GM23338 (cell line): ENCODE data around the gene TSPEAR. TPM values are rescaled to one million over a fixed set of nuclear protein-coding genes. Genes with fewer than 3 reads are reported as not detected.

Experiments used
- ATAC-seq: fragments of 200-7000 bp; cut with Tn5 transposase; 3 replicates; pipeline ENCODE4 v1.9.1; 2020
- DNase-seq: peaks from one replicate; pipeline ENCODE4 v3.0.0-alpha.2; 2015; ENCODE audit warnings: low spot score
- H2AFZ ChIP-seq: fragments of 200-600 bp; sonication (generic); 2 replicates; pipeline ENCODE4 v1.8.0; 2016; ENCODE audit warnings: antibody characterized with exemption, mild to moderate bottlenecking, moderate library complexity
- H3F3A ChIP-seq: fragments of 200-600 bp; sonication (generic); replicated peaks from 2 replicates; pipeline ENCODE4 v1.8.0; 2017; ENCODE audit warnings: antibody characterized with exemption, mixed run types, low read depth
- H3K27ac ChIP-seq: fragments of 200-600 bp; sonication (generic); 2 replicates; pipeline ENCODE4 v1.6.1; 2016; ENCODE audit warnings: low read depth
- H3K27me3 ChIP-seq: fragments of 200-600 bp; sonication (generic); 2 replicates; pipeline ENCODE4 v1.8.0; 2016; ENCODE audit warnings: mild to moderate bottlenecking, mixed run types, moderate library complexity; ENCODE audit not compliant: insufficient read depth
- H3K36me3 ChIP-seq: fragments of 200-600 bp; sonication (generic); 2 replicates; pipeline ENCODE4 v1.8.0; 2016; ENCODE audit warnings: mild to moderate bottlenecking; ENCODE audit not compliant: insufficient read depth
- H3K4me1 ChIP-seq: fragments of 200-600 bp; sonication (generic); 2 replicates; pipeline ENCODE4 v1.8.0; 2016; ENCODE audit warnings: mild to moderate bottlenecking, moderate library complexity; ENCODE audit not compliant: insufficient read depth
- H3K4me2 ChIP-seq: fragments of 200-600 bp; sonication (generic); 2 replicates; pipeline ENCODE4 v1.7.1; 2017; ENCODE audit warnings: mixed run types
- H3K4me3 ChIP-seq: fragments of 200-600 bp; sonication (generic); 2 replicates; pipeline ENCODE4 v1.6.1; 2016; ENCODE audit warnings: mixed run types
- H3K79me2 ChIP-seq: fragments of 200-600 bp; sonication (generic); replicated peaks from 2 replicates; pipeline ENCODE4 v1.8.0; 2017; ENCODE audit warnings: mild to moderate bottlenecking; ENCODE audit not compliant: insufficient read depth
- H3K9me2 ChIP-seq: fragments of 200-600 bp; sonication (generic); 2 replicates; pipeline ENCODE4 v1.8.0; 2017; ENCODE audit not compliant: insufficient read depth
- H4K20me1 ChIP-seq: fragments of 200-600 bp; sonication (generic); replicated peaks from 2 replicates; pipeline ENCODE4 v1.8.0; 2017; ENCODE audit warnings: mild to moderate bottlenecking; ENCODE audit not compliant: insufficient read depth
- H3K27ac Mint-ChIP-seq: 2 replicates; pipeline ENCODE4 v1.8.0; 2020; ENCODE audit warnings: inconsistent platforms, mild to moderate bottlenecking, moderate library complexity, mixed read lengths
- H3K27me3 Mint-ChIP-seq: 3 replicates; pipeline ENCODE4 v1.8.0; 2022; ENCODE audit warnings: low read depth, mild to moderate bottlenecking, moderate library complexity, mixed read lengths, inconsistent platforms; ENCODE audit not compliant: insufficient read depth, poor library complexity
- H3K36me3 Mint-ChIP-seq: 3 replicates; pipeline ENCODE4 v1.8.0; 2021; ENCODE audit warnings: low read depth, mild to moderate bottlenecking, inconsistent platforms, moderate library complexity, mixed read lengths
- H3K4me1 Mint-ChIP-seq: 3 replicates; pipeline ENCODE4 v1.8.0; 2020; ENCODE audit warnings: mild to moderate bottlenecking, inconsistent platforms, mixed read lengths
- H3K4me3 Mint-ChIP-seq: 3 replicates; pipeline ENCODE4 v1.8.0; 2021; ENCODE audit warnings: moderate library complexity, mild to moderate bottlenecking, inconsistent platforms, mixed read lengths
- H3K9me3 Mint-ChIP-seq: 3 replicates; pipeline ENCODE4 v1.8.0; 2020; ENCODE audit warnings: moderate library complexity, mild to moderate bottlenecking, inconsistent platforms, mixed read lengths
- CREB1 ChIP-seq: fragments of 250-450 bp; sonication (Bioruptor Pico); IDR thresholded peaks from 2 replicates; pipeline ENCODE4 v1.5.0; 2020; ENCODE audit warnings: low read depth, mild to moderate bottlenecking, moderate library complexity
- CTCF ChIP-seq, 2 experiments: fragments of 200-600 bp in 1 of 2; sonication (generic) in 1 of 2; conservative IDR thresholded peaks; 2 replicates each; pipeline versions ENCODE4 v1.5.1 to v1.6.1; 2016 to 2017; ENCODE audit warnings: antibody characterized with exemption in 2 of 2, low read depth in 2 of 2, mild to moderate bottlenecking in 2 of 2, moderate library complexity in 1 of 2
- EZH2phosphoT487 ChIP-seq: fragments of 200-600 bp; sonication (generic); IDR thresholded peaks from one replicate; pipeline ENCODE4 v1.8.1; 2018; ENCODE audit warnings: antibody characterized with exemption; ENCODE audit not compliant: unreplicated experiment
- JUNB ChIP-seq: IDR thresholded peaks from one replicate; pipeline ENCODE4 v1.6.1; 2016; ENCODE audit warnings: antibody characterized with exemption; ENCODE audit not compliant: unreplicated experiment
- NANOG ChIP-seq: IDR thresholded peaks from 2 replicates; pipeline ENCODE4 v1.6.1; 2016; ENCODE audit warnings: antibody characterized with exemption, borderline replicate concordance
- POLR2AphosphoS5 ChIP-seq: IDR thresholded peaks from 2 replicates; pipeline ENCODE4 v1.6.1; 2016; ENCODE audit warnings: antibody characterized with exemption, low read depth
- STAT1 ChIP-seq: IDR thresholded peaks from one replicate; pipeline ENCODE4 v1.6.1; 2016; ENCODE audit warnings: antibody characterized with exemption; ENCODE audit not compliant: unreplicated experiment
- ZNF114 ChIP-seq: fragments of 250-450 bp; sonication (Bioruptor Pico); IDR thresholded peaks from 2 replicates; pipeline ENCODE4 v1.5.0; 2020; ENCODE audit warnings: mild to moderate bottlenecking, moderate library complexity
- ZNF331 ChIP-seq: fragments of 250-450 bp; sonication (Bioruptor Pico); IDR thresholded peaks from 2 replicates; pipeline ENCODE4 v1.5.0; 2020; ENCODE audit warnings: low read depth, mild to moderate bottlenecking, moderate library complexity
- ZNF462 ChIP-seq: fragments of 250-450 bp; sonication (Bioruptor Pico); IDR thresholded peaks from 2 replicates; pipeline ENCODE4 v1.5.0; 2020; ENCODE audit warnings: mild to moderate bottlenecking, moderate library complexity
- polyA plus RNA-seq: library from polyadenylated mRNA; unstranded; fragments of >200 nt; fragmentation: Nextera tagmentation; extraction: Ambion mirVana; gene quantifications from 2 replicates; pipeline ENCODE4 v1.2.1, GENCODE V29; 2016
- total RNA-seq: library from RNA; depleted of rRNA; stranded (reverse); fragments of >200 nt; shearing (Covaris generic); gene quantifications from 2 replicates; pipeline ENCODE4 v1.2.3, GENCODE V29; 2014

The TSPEAR gene
- total and polyA plus RNA-seq, 2 experiments from 2014 or later = 0.35 to 0.92 TPM

- TF ChIP-seq EZH2phosphoT487 = no peak
- no peak for TF ChIP-seq STAT1
- no peak for TF ChIP-seq CREB1 (CRISPR knock-in tag)
These were observed 195.0 kb downstream of the TSPEAR start (continued) for GRCh38 chr21:44516342-44516741.

- H3K4me3 ChIP-seq = no peak overlapping the region
- H3K36me3 Mint-ChIP-seq = peaks cover 4% of the 10 kb centered on the region; the same call in 1 of the 3 replicates
- DNase-seq (no peak), ATAC-seq (no peak)
- H3K27me3 Mint-ChIP-seq = peaks cover 10% of the 10 kb centered on the region
- TF ChIP-seq POLR2AphosphoS5 (no peak; the same call in 1 of the 2 replicates), CREB1 (CRISPR knock-in tag) (no peak), CTCF (conservative IDR thresholded peaks at IDR 0.05; ENCODE audit: low read depth in 2 of 2) (peak in 1 of 2 experiments; percentile 21; a peak in 2 of 4 replicates), NANOG (no peak), ZNF331 (CRISPR knock-in tag) (no peak)
- H3K9me3 Mint-ChIP-seq = peaks cover 3% of the 10 kb centered on the region; the same call in 1 of the 3 replicates
- no peaks in the 10 kb centered on the region for H4K20me1 ChIP-seq
- H3K27me3 ChIP-seq = no peaks in the 10 kb centered on the region
- no peaks in the 10 kb centered on the region; the same call in 2 of the 3 replicates for H3K4me1 Mint-ChIP-seq
- no peaks in the 10 kb centered on the region for H3F3A ChIP-seq
- 0 out of 2 replicates have a peak, but pooled peaks cover 6% of the 10 kb centered on the region for H3K9me2 ChIP-seq
- no peak overlapping the region for H3K4me2 ChIP-seq
- H3K4me1 ChIP-seq = no peaks in the 10 kb centered on the region
- H2AFZ ChIP-seq = no peak overlapping the region
- H3K4me3 Mint-ChIP-seq = no peak overlapping the region
- no peaks in the 10 kb centered on the region for H3K36me3 ChIP-seq
- no peak overlapping the region for H3K27ac ChIP-seq
- no peaks in the 10 kb centered on the region for H3K79me2 ChIP-seq
- H3K27ac Mint-ChIP-seq = no peak overlapping the region
These were observed 195.8 kb downstream of the TSPEAR start for GRCh38 chr21:44515359-44516165.

- Mint-ChIP-seq H3K9me3 (peaks cover 3% of the 10 kb centered on the region; the same call in 1 of the 3 replicates), H3K36me3 (peaks cover 4% of the 10 kb centered on the region; the same call in 1 of the 3 replicates), H3K4me1 (no peaks in the 10 kb centered on the region; the same call in 2 of the 3 replicates), H3K4me3 (no peak overlapping the region; the same call in 2 of the 3 replicates), H3K27ac (no peak overlapping the region), H3K27me3 (peaks cover 10% of the 10 kb centered on the region)
- Histone ChIP-seq H3K27ac (no peak overlapping the region), H3K4me2 (no peak overlapping the region), H2AFZ (no peak overlapping the region), H3K9me2 (0 out of 2 replicates have a peak, but pooled peaks cover 6% of the 10 kb centered on the region), H3K36me3 (no peaks in the 10 kb centered on the region), H4K20me1 (no peaks in the 10 kb centered on the region), H3K4me1 (no peaks in the 10 kb centered on the region), H3K4me3 (no peak overlapping the region), H3K27me3 (no peaks in the 10 kb centered on the region), H3K79me2 (no peaks in the 10 kb centered on the region), H3F3A (no peaks in the 10 kb centered on the region)
- DNase-seq (no peak), ATAC-seq (no peak)
- no peak for TF ChIP-seq ZNF462
- no peak for TF ChIP-seq ZNF114 (CRISPR knock-in tag)
- TF ChIP-seq POLR2AphosphoS5 = no peak
- TF ChIP-seq ZNF331 (CRISPR knock-in tag) = no peak
- TF ChIP-seq CREB1 (CRISPR knock-in tag) = no peak
- no peak for TF ChIP-seq JUNB
- no peak for TF ChIP-seq EZH2phosphoT487
These were observed 196.5 kb downstream of the TSPEAR start for GRCh38 chr21:44514746-44515358.
